DMS 273 (cell line): ENCODE results near the gene TPRG1.
"Not testable (repeated sequence)": the region's sequence is repeated elsewhere in the genome, so short reads cannot be mapped to it uniquely, and the experiment has no call there.

Experiments
- DNase-seq: peaks from one replicate; lab custom pipeline; 2025; ENCODE audit not compliant: unreplicated experiment; lab: John Stamatoyannopoulos, UW

The TPRG1 gene

DNA sequence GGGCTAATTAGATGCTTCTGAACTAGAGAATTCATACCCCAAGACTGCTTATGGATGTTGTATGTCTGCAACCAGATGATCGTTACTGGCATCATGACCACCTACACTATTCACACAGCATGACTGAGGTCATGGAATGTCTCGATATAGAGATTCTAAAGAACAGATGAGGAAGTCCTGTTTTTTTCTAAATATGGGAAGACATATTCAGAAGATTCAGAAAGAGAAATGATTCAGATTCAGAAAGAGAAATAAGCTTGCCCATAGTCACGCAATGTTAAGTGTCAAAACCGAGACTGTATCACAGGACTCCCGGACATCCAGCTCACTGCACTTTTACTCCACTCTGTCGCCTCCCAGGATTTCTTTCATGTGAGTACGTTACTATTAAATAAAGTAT is 136.2 kb downstream of the TPRG1 start:
- no peak for DNase-seq

DNA sequence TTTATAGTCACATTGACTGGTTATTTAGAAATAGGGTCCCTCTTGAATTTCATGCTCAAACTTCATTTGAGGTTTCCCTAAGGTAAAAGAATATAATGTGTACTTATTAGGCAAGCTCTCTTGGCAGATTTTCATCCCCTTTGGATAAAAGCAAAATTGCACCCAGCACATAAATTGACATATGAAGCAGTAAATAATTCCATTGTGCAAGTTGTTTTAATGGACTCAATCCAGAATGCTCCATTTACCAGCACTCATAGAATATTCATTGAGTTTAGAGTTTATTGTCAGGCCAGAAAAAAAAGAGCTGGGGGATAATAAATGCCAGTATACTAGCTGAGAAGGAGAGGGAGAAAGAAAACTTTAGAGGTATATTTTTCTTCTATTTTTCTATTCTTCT is 136.8 kb downstream of the TPRG1 start:
- DNase-seq: no peak

DNA sequence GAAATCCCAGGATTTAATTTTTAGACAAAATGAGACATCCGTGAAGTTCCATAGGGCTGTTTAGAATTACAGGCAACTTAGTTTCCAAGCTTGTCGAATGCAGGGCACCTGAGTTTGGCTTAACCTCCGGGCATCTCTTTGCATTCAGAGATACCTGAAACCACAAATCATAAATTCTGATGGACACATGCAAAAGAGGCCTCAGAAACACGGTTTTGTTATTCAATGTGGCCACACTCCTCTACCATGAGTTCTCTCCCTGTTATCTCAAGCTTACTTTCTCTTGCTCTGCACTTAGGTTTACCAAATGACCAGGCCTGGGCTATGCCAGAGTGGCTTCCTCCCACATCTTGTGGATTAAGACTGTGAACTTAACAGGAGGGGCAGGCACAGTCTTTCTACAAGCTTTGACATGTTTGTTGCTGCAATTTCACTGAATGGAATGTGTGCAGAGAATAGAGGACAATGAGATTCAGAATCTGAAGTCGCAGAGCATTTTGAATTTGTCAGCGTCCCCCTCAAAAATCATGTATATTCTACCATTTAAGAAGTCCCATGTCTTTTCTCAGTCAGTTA is 137.7 kb downstream of the TPRG1 start:
- DNase-seq: no peak

DNA sequence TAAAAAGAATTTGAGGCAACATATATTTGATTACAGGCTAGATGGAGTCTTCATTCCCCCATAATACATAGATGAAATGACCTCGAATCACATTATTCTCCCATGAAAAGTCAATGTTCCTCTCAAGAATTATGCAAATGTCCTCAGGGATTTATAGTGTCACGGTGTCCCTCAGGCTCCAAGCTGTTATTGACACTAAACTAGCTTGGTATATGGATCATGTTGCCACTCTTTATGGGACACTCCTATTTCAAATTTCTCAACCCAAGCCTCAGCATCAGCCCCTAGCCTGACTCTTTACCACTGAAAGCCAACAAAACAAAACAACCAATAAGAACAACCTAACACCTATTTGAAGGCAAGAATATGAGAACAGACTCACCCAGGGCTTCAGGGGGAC is 139.8 kb downstream of the TPRG1 start:
- DNase-seq: no peak

DNA sequence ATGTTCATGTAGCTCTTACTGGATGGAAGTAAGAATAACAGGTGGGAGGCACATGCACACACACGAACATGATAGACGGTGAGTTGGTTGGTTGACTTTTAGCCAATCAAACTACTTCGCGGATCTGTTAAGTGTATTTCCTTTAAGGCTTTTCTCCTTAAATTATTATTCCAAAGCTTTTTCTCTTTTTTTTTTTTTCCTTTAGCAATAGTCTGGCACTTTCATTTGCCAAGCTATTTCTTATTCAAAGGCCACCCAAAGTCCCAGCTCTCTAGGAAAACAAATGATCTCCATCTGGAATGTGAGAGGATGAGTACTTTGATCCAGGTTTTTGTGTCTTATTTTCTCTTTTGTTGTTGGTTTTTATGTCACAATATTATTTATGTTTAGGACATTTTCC is 141.1 kb downstream of the TPRG1 start:
- DNase-seq: no peak

DNA sequence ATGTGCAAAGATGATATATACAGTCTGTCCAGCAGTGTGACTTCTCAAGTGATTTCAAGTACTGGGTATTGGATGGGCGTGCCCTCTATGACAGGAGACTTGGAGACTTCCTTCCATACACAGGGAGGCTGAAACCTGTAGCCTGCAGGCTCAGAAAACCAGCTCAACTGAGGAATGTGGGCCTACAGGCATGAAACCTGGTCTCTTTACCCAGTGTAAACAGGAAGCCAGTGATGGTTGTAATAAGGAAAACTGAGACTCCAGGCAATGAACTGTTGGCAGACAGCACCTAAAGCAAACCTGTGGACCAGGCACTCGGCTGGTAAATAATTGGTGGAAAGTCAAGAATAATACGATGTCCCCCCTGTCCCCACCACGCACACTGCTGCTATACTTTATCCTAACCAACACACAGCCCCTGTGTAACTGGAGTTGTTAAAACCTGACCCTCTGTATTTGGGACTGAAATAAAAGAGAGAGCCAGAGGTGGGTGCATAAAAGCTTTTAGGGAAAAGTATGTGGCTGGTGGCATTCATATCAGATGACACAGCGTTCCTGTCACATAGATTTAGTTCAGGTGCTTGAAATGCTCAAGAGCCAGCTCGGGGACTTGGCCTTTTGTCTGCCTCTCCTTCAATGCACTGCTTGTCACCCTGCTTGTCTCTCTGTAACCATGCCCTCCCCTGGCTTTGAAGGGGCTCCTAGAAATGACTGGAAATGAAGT is 144.7 kb downstream of the TPRG1 start:
- no peak for DNase-seq

DNA sequence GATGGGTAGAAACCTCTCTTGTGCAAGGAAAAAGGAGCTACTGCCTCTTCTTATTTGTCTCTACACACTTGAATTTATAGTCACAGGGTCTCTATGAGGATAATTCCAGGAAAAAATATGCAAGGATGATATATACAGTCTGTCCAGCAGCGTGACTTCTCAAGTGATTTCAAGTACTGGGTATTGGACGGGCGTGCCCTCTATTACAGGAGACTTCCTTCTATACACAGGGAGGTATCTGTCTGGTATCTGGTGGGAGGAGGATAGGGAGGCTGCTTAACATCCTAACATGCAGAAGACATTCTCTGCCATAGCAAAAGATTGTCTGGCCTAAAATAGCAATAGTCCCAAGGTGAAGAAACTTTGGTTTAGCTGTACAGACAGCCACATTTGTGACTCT is 146.1 kb downstream of the TPRG1 start:
- DNase-seq: no peak

DNA sequence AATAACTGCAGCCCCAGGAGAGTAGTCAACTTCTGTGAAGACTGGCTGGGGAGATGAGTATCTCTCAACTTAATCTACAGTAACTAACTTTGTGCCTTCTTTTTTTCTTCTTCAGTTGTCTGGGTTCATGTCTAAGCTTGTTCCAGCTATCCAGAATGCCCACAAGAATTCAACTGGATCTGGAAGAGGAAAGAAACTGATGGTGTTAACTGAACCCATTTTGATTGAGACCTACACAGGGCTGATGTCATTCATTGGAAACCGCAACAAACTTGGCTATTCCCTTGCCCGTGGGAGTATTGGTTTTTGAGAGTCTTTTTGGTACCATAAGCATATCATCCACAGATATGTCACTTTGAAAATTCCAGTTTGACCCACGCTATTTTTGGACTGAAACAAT is 148.7 kb downstream of the TPRG1 start:
- DNase-seq: no peak

DNA sequence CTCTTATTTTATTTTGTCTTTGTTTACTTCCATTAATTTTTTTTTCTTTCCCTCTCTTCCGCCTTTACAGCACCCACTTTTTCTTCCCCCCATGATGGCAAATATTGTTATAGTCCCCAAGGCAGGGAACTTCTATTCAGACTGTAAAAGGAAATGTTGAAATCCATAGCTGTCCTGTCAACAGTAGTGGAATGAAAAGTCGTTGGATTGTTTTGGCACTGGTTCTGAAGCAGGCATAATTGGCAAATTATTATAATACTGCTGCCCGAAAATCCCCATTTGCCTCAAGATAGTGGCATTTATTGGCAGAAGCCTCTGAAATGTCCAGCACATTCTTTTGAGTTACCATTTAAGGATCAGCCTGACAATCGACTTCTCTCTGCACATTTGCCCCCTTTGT is 150.6 kb downstream of the TPRG1 start:
- DNase-seq: no peak

DNA sequence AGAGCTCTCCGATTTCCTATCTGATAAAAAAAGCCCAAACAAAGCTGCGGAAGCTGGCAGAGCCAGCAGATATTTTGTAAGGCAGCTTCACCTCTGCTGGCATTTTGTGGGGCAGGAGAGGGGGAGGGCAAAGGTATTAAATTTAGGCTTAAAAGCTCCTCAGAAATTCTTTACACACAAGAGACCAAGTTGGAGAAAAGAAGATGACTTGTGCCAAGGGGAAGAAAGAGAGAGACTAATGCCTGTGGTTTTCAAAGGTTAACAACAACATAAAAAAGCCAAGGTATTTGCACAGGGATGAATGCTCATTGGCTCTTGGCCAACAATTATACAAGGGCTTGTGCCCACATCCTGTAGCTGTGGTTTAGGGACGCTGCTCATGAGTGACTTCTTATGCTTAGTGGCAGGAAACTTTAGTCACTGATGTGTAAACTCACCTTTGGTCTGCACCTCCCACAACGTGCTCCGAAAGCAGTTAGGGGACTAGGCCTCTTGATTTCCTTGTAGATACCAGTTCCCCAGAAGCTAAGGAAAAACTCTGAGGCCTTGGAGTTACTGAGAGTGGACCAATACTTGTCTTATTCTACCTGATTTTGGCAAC is 152.9 kb downstream of the TPRG1 start:
- DNase-seq: peak; percentile 29

DNA sequence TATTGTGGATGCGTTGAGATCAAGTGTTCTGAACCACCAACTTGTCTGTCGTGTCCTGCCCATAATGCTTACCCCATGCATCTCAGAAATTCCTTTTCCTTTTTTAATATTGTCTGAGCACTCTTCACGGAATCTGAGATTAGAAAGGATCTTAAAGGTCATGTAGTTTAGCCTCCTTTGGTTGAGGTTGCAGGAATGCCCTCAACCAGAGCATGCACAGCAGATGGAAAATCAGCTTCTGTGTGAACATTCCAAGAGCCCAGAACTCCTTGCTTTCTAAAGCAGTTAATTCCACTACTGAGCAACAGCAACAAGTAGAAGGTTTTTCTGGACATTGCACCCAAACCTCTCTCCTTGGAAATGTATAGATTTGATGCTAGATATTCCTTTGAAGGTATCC is 153.7 kb downstream of the TPRG1 start:
- DNase-seq: no peak

DNA sequence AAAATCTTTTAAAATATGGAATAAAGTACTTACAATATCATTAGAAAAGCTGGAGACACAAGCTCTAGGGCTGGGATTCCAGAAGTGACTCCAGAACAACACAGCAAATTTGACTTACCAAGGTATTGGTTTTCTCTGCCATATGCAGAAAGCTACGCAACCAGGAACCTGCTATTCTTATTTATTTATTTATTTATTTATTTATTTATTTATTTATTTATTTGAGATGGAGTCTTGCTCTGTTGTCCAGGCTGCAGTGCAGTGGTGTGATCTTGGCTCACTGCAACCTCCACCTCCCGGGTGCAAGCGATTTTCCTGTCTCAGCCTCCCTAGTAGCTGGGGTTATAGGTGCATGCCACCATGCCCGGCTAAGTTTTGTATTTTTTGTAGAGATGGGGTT is 157.9 kb downstream of the TPRG1 start:
- DNase-seq: not testable (repeated sequence)

DNA sequence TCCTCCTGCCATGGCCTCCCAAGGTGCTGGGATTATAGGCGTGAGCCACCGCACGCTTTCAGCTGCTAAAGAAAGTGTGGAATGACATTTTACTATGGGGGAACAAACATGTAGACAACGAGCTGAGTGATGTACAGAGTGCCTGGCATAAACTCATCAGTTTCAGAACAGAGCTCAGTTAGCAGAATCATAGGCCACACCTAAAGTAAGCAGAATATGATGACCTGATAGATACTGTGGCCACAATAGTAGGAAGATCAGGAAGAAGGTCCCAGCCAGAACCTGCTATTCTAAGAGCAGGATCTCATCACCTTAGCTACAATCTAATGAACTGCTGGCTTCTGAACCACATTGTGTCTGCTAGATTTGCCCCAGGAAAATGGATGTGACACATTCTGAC is 158.3 kb downstream of the TPRG1 start:
- DNase-seq: no peak

DNA sequence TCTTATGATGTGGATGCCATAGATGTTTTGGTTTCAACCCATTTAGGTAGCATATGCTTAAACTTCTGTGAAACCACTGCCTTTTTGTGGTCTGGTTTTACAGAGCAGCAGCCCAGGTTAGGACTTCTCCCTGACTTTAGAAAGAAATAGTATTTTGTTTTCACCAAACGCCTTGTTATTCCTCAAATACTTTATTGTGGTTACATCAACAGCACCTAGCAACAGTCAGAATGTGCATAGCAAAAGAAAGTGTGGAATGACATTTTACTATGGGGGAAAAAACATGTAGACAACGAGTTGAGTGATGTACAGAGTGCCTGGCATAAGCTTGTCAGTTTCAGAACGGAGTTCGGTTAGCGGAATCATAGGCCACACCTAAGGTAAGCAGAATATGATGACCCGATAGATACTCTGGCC is 159.2 kb downstream of the TPRG1 start:
- DNase-seq: no peak

DNA sequence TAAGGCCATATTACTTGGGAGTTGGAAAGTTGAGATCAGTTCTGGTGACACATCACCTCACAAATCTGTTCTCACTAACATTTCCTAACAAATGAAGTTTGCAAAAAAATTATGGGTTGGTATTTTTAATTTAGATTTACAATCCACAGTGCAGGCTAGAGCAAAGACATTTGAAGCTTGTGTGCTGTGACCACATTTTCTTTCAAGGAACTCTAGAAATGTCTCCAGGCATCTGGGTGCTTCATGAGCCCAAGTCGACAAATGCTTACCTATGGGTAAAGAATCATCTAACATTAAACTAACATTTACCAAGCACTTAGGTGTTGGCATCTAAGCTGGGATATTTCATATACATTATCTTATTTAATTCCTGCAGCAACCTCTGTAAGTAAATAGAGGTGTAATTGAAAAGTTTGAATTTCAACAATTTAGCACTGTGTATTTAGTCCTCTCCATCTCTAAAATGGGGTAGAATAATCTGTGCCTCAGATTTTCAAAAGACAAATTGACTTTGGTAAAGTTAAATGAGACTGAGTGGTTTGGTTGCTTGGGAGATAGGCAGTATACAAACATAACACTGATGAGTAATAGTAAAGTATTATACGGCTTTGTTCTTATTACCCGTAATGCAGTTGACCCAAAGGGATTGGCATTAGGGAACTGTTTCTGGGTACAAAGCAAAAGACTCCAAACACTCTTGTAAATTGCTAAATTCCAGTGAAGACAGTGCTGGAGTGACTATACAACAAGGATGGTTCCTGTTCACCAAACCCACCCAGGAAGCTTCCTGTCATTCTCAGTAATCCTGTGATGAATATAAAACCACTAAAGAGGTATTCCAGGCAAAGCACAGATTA is 162.5 kb downstream of the TPRG1 start:
- DNase-seq: no peak

DNA sequence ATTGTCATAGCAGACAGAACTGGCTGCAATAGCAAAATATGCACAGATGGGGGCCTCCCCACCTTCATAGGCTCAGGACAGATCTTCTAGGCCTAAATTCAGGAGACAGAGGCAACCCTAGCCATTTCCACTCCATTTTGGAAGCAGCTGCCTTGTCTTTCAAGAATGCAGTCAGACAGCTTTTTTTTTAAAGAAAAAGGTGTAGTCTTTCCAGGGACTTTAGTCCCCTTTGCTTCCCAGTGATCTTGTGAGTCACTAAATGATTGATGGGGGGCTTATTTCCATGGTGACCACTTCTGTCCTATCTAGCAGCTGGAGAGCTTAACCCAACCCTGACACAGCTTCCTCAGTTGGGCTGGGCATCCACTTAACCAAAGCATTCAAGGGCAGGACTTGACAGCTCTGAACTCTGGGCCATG is 165.9 kb downstream of the TPRG1 start:
- DNase-seq: peak; percentile 8

DNA sequence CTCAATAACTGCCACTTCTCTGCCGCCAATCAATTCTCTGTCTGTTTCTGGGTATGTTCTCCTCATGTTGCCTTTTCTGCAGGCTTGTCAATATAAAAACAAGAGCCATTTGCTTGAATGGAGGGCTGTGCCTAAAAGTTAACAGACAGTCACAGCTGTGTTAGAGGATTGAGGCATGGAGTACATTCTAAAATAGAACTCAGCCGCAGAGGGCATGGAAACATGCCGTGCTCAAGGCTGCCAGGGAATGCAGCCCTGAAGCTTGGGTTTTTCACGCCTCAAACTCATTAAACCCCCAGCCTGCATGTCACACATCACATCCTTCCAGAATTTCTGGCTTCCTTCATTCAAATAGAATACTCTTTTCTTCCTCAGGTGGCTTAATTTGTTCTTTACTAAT is 166.6 kb downstream of the TPRG1 start:
- DNase-seq: no peak

DNA sequence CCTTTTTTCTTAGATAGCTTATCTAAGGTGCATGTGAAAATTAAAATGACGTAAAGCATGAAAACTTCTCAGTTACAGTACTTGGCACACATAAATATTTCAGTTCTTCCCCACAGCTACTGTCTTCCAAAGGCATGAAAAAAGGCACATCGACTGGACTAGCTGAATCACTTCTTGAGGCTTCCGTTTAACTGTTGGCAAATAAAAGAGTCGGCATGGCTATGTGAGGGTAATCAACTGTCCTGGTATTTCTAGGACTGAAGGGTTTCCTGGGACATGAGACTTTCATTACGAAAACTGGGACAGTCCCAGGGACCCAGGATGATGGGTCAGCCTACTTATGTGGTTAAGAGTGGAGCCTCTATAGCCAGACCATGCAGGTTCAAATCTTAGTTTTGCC is 168.2 kb downstream of the TPRG1 start:
- DNase-seq: no peak

DNA sequence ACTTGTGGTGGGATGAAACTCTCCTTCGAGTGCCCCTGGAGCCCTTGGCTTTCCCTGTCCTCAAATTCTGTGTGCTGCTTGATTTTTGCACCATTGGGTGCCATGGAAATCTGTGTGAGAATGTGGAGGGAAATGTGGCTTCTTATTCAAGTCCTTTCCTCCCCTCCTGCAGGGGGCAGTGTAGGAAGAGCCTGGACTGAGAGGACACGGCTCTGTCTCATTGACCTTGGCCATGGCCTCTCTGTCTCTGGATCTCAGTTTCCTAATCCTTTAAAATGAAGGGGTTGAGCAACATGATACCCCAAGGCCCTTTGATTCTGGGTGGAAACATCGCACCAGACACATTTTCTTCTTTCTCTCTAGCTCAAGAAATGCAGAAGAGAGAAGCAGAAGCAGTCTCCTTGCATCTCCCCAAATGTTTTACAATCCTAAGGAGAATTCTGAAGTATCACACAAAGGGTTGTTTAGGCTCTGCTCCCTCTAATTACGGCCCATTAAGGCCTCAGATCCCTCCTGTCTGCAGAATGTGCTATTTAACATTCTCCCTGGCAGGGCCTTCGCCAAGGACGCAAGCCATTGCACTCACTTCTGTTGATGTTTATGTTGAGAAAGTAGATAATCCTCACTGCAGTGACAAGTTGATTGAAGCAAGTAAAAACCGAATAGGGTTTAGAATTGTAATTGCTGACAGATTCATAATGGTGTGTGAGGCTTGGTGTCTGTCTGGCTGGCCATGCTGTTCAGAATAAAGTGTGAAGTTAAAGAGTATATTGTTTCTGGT is 169.1 kb downstream of the TPRG1 start:
- peak; percentile 67 for DNase-seq

DNA sequence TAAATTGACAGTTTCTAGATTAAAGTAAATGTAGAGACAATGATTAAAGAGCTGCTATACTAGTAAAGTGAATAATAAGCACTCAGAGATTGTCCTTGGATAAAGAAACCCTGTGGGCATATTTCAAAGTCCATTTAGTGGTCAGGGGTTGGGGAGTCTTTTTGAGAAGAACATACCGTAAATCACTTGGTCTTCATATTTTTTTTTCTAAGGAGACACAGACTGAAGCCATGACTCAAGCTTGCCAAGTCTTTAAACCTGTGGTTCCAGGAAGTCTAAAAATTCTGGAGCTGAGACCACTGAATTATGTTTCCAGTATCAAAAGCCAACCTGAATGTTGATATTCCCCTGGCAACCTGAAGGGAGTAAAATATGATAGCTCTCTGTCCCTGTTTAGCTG is 171.0 kb downstream of the TPRG1 start:
- no peak for DNase-seq

DNA sequence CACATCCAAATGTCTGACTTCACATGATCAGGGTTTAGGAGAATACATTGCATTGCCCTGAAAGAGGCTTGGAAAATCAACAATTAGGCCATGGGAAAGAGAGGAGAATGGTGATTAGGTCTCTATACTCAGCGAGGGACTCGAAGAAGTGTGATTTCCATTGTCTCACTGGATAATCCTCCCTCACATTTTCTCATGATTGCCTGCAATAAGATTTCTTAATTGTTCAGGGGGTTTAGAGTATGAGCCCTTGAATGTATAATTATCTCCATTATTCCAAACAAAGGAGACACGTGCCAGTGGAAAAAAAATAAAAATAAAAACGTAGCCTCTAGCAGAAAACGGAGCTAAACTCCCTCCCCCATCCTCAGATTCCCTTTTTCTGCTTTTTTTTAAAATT is 173.2 kb downstream of the TPRG1 start:
- no peak for DNase-seq
